Panc1 (cell line): ENCODE measurements around the gene KIF1A. TPM values are rescaled to one million over a fixed set of nuclear protein-coding genes. Genes with fewer than 3 reads are reported as not detected.

ENCODE experiments used
- ATAC-seq: fragments of 200-7000 bp; cut with Tn5 transposase; 2 replicates; pipeline ENCODE4 v1.9.1; 2020; ENCODE audit warnings: mild to moderate bottlenecking, moderate library complexity
- BruUV-seq: library from RNA; stranded (reverse); fragments of 400-500 nt; replicated peaks from 2 replicates; lab custom pipeline; 2021; lab: Mats Ljungman, UMichigan
- CTCF ChIA-PET: fragments of 300-600 bp; sonication (Branson Sonifier 250); formaldehyde crosslinking; loops from one replicate; lab custom pipeline; 2022; ENCODE audit warnings: antibody characterized with exemption; lab: Charles Lee
- POLR2A ChIA-PET: fragments of 300-600 bp; sonication (Branson Sonifier 250); formaldehyde crosslinking; loops from one replicate; lab custom pipeline; 2022; ENCODE audit warnings: antibody characterized with exemption; lab: Charles Lee
- DNase-seq: peaks from one replicate; pipeline ENCODE4 v3.0.0-alpha.2; 2010; ENCODE audit warnings: low read depth, low spot score
- H3K27ac ChIP-seq: 2 replicates; pipeline ENCODE4 v1.5.1; 2011; ENCODE audit warnings: mild to moderate bottlenecking, low read length, inconsistent platforms
- H3K27me3 ChIP-seq: fragments of 200-500 bp; sonication (Bioruptor generic); 2 replicates; pipeline ENCODE4 v1.6.0; 2014; ENCODE audit warnings: low read length, inconsistent platforms; ENCODE audit not compliant: control insufficient read depth, insufficient read depth
- H3K36me3 ChIP-seq: fragments of 200-500 bp; sonication (Bioruptor generic); 2 replicates; pipeline ENCODE4 v1.5.1; 2014; ENCODE audit warnings: inconsistent platforms, mild to moderate bottlenecking, low read length, moderate library complexity; ENCODE audit not compliant: control insufficient read depth, insufficient read depth
- H3K4me1 ChIP-seq: 2 replicates; pipeline ENCODE4 v1.5.1; 2011; ENCODE audit warnings: inconsistent platforms, mild to moderate bottlenecking, low read length, moderate library complexity; ENCODE audit not compliant: control insufficient read depth, insufficient read depth
- H3K4me3 ChIP-seq, 2 experiments: 2 replicates each; pipeline ENCODE4 v1.5.1; 2011 to 2012; ENCODE audit warnings: low read depth in 2 of 2, low read length in 2 of 2, mild to moderate bottlenecking in 2 of 2, inconsistent platforms in 1 of 2, moderate library complexity in 1 of 2
- H3K9me3 ChIP-seq: fragments of 200-500 bp; sonication (Bioruptor generic); 2 replicates; pipeline ENCODE4 v1.5.1; 2014; ENCODE audit warnings: low read depth, mild to moderate bottlenecking, inconsistent platforms, low read length, moderate library complexity; ENCODE audit not compliant: control insufficient read depth, insufficient read depth
- POLR2AphosphoS5 ChIP-seq: IDR thresholded peaks from 2 replicates; pipeline ENCODE4 v1.6.1; 2012; ENCODE audit warnings: mild to moderate bottlenecking, low read depth, low read length, moderate library complexity
- REST ChIP-seq, 2 experiments: IDR thresholded peaks; 2 replicates each; pipeline ENCODE4 v1.6.1; 2011 to 2012; ENCODE audit warnings: low read depth in 2 of 2, control low read depth in 1 of 2, low read length in 1 of 2, mild to moderate bottlenecking in 1 of 2, moderate library complexity in 1 of 2; ENCODE audit not compliant: insufficient read depth in 1 of 2
- SIN3A ChIP-seq: IDR thresholded peaks from 2 replicates; pipeline ENCODE4 v1.6.1; 2012; ENCODE audit warnings: low read depth, mild to moderate bottlenecking, low read length, moderate library complexity, borderline replicate concordance; ENCODE audit not compliant: insufficient read depth
- TCF7L2 ChIP-seq: IDR thresholded peaks from 2 replicates; pipeline ENCODE4 v1.6.1; 2011; ENCODE audit warnings: mild to moderate bottlenecking, low read depth, low read length, inconsistent platforms
- in situ Hi-C: cut with HindIII; loops from 2 replicates; pipeline ENCODE4 v1.10.0; 2016; ENCODE audit warnings: low sequenced_read_pairs, low pct_unique_long_range_greater_than_20kb
- intact Hi-C: fragments of 100-400 bp; cut with micrococcal nuclease; formaldehyde crosslinking; loops from one replicate; pipeline ENCODE4 v1.10.0; 2022; ENCODE audit not compliant: unreplicated experiment
- total RNA-seq: library from RNA; stranded (reverse); gene quantifications from one replicate; pipeline ENCODE4 v1.2.1, GENCODE V29; 2021; ENCODE audit not compliant: unreplicated experiment

The KIF1A gene
- total RNA-seq, 1 experiment from 2014 or later, result 132 TPM

- no peaks in the 10 kb centered on the region for H3K4me1 ChIP-seq
- BruUV-seq, result no TSS peak
- intact Hi-C loops (no loop called here), in situ Hi-C loops (no loop called here)
- ChIA-PET CTCF (no interaction called here), POLR2A (no interaction called here)
- no peak for DNase-seq
- no peaks in the 10 kb centered on the region for H3K36me3 ChIP-seq
- no peak overlapping the region for H3K27ac ChIP-seq
- TF ChIP-seq SIN3A (no peak), REST (IDR thresholded peaks at IDR 0.05; ENCODE audit: insufficient read depth in 1 of 2, low read depth in 2 of 2, low read length in 1 of 2) (no peak), TCF7L2 (no peak)
- ATAC-seq, result no peak
- no peaks in the 10 kb centered on the region for H3K9me3 ChIP-seq
- no peak overlapping the region for H3K4me3 ChIP-seq
- no peaks in the 10 kb centered on the region for H3K27me3 ChIP-seq
Measured at GRCh38 chr2:240732184-240732583, 87.8 kb downstream of the KIF1A start.

- no peaks in the 10 kb centered on the region for H3K9me3 ChIP-seq
- no peaks in the 10 kb centered on the region for H3K36me3 ChIP-seq
- ATAC-seq, result no peak
- intact Hi-C loops, result no loop called here
- POLR2A ChIA-PET, result no interaction called here
- H3K27me3 ChIP-seq, result no peaks in the 10 kb centered on the region
- DNase-seq, result no peak
- CTCF ChIA-PET, result interaction anchor here (0.7 kb wide), 1 partner anchor 89 kb away, joined by 6 read pairs; no protein-coding TSS in a partner anchor
- no peak for TF ChIP-seq REST (IDR thresholded peaks at IDR 0.05; ENCODE audit: insufficient read depth in 1 of 2, low read depth in 2 of 2, low read length in 1 of 2)
- TF ChIP-seq POLR2AphosphoS5, result no peak
- TF ChIP-seq SIN3A, result no peak
- no peak overlapping the region for H3K27ac ChIP-seq
- BruUV-seq, result no TSS peak
- no peak overlapping the region for H3K4me3 ChIP-seq
- in situ Hi-C loops, result no loop called here
- H3K4me1 ChIP-seq, result no peaks in the 10 kb centered on the region
Measured at GRCh38 chr2:240731178-240731545, 88.9 kb downstream of the KIF1A start.
